Measurements from ENCODE around the gene PRLR. TPM values are rescaled to one million over a fixed set of nuclear protein-coding genes. Genes with fewer than 3 reads are reported as not detected.

The PRLR gene
- total and polyA plus RNA-seq, 2 experiments from 2014 or later = 0.31 to 2.2 TPM

- TF ChIP-seq JUNB (IDR thresholded peaks at IDR 0.05; ENCODE audit: unreplicated experiment) (no peak), EZH2phosphoT487 (IDR thresholded peaks at IDR 0.05; ENCODE audit: unreplicated experiment) (no peak), ZNF331 (CRISPR knock-in tag; IDR thresholded peaks at IDR 0.05; ENCODE audit: low read depth) (no peak), CREB1 (CRISPR knock-in tag; IDR thresholded peaks at IDR 0.05; ENCODE audit: low read depth) (no peak)
Measured at GRCh38 chr5:35146406-35146805, 83.9 kb downstream of the PRLR start (continued).

GRCh38 chr5:35145691-35146317 lies 84.5 kb downstream of the PRLR start:
- no peaks in the 10 kb centered on the region for H3K36me3 ChIP-seq (ENCODE audit: insufficient read depth)
- H3K4me3 ChIP-seq = no peak overlapping the region
- no peaks in the 10 kb centered on the region for H4K20me1 ChIP-seq (replicated peaks; ENCODE audit: insufficient read depth)
- TF ChIP-seq STAT1 (IDR thresholded peaks at IDR 0.05; ENCODE audit: unreplicated experiment) (no peak), REST (IDR thresholded peaks at IDR 0.05; ENCODE audit: unreplicated experiment) (no peak), JUNB (IDR thresholded peaks at IDR 0.05; ENCODE audit: unreplicated experiment) (no peak), CTCF (conservative IDR thresholded peaks at IDR 0.05; ENCODE audit: low read depth in 2 of 2) (no peak), ZNF331 (CRISPR knock-in tag; IDR thresholded peaks at IDR 0.05; ENCODE audit: low read depth) (no peak), EZH2 (IDR thresholded peaks at IDR 0.05; ENCODE audit: low read depth, unreplicated experiment) (no peak), EZH2phosphoT487 (IDR thresholded peaks at IDR 0.05; ENCODE audit: unreplicated experiment) (no peak), CREB1 (CRISPR knock-in tag; IDR thresholded peaks at IDR 0.05; ENCODE audit: low read depth) (no peak), ZNF462 (CRISPR knock-in tag; IDR thresholded peaks at IDR 0.05) (no peak), ETS1 (IDR thresholded peaks at IDR 0.05) (no peak), ZNF114 (CRISPR knock-in tag; IDR thresholded peaks at IDR 0.05) (no peak), NANOG (IDR thresholded peaks at IDR 0.05; ENCODE audit: borderline replicate concordance) (no peak)
- no peaks in the 10 kb centered on the region; the same call in 1 of the 2 replicates for H3K4me1 ChIP-seq (ENCODE audit: insufficient read depth)
- Mint-ChIP-seq H3K4me1 (peaks cover 11% of the 10 kb centered on the region), H3K4me3 (no peak overlapping the region), H3K36me3 (ENCODE audit: low read depth) (no peaks in the 10 kb centered on the region), H3K9me3 (no peaks in the 10 kb centered on the region), H3K27ac (no peak overlapping the region), H3K27me3 (ENCODE audit: insufficient read depth, low read depth, poor library complexity) (no peaks in the 10 kb centered on the region)
- no peak overlapping the region for H2AFZ ChIP-seq
- DNase-seq (ENCODE audit: low spot score) = no peak
- no peaks in the 10 kb centered on the region for H3F3A ChIP-seq (replicated peaks; ENCODE audit: low read depth)
- peaks cover 3% of the 10 kb centered on the region; the same call in 1 of the 2 replicates for H3K9me2 ChIP-seq (ENCODE audit: insufficient read depth)
- H3K79me2 ChIP-seq (replicated peaks; ENCODE audit: insufficient read depth) = no peaks in the 10 kb centered on the region
- no peak overlapping the region for H3K27ac ChIP-seq (ENCODE audit: low read depth)
- no peaks in the 10 kb centered on the region for H3K27me3 ChIP-seq (ENCODE audit: insufficient read depth)
- no peak for ATAC-seq
- no peak overlapping the region for H3K4me2 ChIP-seq
